ENCODE measurements around the gene CDH4. TPM values are rescaled to one million over a fixed set of nuclear protein-coding genes. Genes with fewer than 3 reads are reported as not detected.

The CDH4 gene
- total RNA-seq, 1 experiment from 2014 or later: not detected

DNA sequence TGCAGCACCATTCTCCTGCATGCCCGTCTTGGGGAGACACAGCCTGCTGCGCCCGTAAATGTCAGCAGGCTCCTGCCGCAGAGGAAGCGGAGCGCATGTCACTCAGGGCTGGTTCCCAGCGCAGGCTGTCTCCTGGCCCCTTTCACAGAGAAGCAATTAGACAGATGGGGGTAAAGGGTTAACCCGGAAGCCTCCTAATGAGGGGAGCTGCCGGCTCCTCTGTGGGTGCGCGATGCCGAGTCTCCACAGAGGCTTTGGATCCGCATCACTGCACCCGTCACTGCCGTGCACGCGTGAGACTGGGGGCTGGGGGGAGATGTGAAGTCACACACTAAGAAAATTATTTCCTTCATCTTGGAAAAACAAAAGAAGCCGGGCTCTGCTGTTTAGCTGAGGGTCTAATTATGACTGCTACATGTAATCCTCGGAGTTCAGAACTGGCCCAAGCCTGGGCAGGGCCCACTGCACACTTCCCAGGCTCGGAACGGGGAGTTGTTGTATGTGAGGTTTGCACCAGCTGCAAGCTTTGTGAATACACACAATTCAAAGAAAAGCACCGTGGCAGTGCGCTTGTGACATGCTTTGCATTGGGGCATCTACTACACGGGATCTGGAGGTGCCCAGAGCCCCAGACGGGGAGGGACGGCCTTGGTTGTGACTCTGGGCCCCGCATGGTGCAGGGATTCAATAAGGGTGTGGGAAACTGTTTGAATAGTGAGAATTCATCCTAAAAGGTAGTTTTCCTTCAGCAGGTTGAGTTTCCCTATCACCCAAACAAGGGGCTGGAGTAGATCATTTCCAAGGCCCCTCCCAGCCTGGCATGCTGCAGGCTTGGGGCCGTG lies 482.1 kb downstream of the CDH4 start:
- POLR2A ChIA-PET: no interaction called here
- Histone ChIP-seq H3K27me3 (replicated peaks; ENCODE audit: control insufficient read depth, insufficient read depth, low read length) (peaks cover 6% of the 10 kb centered on the region), H3K4me1 (no peaks in the 10 kb centered on the region), H3K4me3 (ENCODE audit: low read depth, low read length) (no peak overlapping the region), H3K9me3 (no peaks in the 10 kb centered on the region), H3K36me3 (ENCODE audit: control insufficient read depth, insufficient read depth, low read length) (no peaks in the 10 kb centered on the region)
- intact Hi-C loops (cut with micrococcal nuclease; ENCODE audit: unreplicated experiment): no loop called here
- H3K36me3 Mint-ChIP-seq (ENCODE audit: insufficient read depth, unreplicated experiment): no peaks in the 10 kb centered on the region
- TF ChIP-seq, protein P1, sequence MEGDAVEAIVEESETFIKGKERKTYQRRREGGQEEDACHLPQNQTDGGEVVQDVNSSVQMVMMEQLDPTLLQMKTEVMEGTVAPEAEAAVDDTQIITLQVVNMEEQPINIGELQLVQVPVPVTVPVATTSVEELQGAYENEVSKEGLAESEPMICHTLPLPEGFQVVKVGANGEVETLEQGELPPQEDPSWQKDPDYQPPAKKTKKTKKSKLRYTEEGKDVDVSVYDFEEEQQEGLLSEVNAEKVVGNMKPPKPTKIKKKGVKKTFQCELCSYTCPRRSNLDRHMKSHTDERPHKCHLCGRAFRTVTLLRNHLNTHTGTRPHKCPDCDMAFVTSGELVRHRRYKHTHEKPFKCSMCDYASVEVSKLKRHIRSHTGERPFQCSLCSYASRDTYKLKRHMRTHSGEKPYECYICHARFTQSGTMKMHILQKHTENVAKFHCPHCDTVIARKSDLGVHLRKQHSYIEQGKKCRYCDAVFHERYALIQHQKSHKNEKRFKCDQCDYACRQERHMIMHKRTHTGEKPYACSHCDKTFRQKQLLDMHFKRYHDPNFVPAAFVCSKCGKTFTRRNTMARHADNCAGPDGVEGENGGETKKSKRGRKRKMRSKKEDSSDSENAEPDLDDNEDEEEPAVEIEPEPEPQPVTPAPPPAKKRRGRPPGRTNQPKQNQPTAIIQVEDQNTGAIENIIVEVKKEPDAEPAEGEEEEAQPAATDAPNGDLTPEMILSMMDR (IDR thresholded peaks at IDR 0.05; ENCODE audit: insufficient read depth in 1 of 2, low read depth in 1 of 2, low read length in 1 of 2, severe bottlenecking in 1 of 2, unreplicated experiment in 1 of 2): no peak
- H3K4me3 Mint-ChIP-seq (ENCODE audit: unreplicated experiment): no peak overlapping the region
- no peak overlapping the region for H3K27ac Mint-ChIP-seq (ENCODE audit: unreplicated experiment)
- CTCF ChIA-PET: no interaction called here
- no TSS peak for BruUV-seq (replicated peaks)
- no peaks in the 10 kb centered on the region for H3K9me3 Mint-ChIP-seq (ENCODE audit: unreplicated experiment)
- H3K4me1 Mint-ChIP-seq (ENCODE audit: low read depth, unreplicated experiment): no peaks in the 10 kb centered on the region
- DNase-seq: no peak
- H3K27me3 Mint-ChIP-seq (ENCODE audit: insufficient read depth, unreplicated experiment): peaks cover 35% of the 10 kb centered on the region

DNA sequence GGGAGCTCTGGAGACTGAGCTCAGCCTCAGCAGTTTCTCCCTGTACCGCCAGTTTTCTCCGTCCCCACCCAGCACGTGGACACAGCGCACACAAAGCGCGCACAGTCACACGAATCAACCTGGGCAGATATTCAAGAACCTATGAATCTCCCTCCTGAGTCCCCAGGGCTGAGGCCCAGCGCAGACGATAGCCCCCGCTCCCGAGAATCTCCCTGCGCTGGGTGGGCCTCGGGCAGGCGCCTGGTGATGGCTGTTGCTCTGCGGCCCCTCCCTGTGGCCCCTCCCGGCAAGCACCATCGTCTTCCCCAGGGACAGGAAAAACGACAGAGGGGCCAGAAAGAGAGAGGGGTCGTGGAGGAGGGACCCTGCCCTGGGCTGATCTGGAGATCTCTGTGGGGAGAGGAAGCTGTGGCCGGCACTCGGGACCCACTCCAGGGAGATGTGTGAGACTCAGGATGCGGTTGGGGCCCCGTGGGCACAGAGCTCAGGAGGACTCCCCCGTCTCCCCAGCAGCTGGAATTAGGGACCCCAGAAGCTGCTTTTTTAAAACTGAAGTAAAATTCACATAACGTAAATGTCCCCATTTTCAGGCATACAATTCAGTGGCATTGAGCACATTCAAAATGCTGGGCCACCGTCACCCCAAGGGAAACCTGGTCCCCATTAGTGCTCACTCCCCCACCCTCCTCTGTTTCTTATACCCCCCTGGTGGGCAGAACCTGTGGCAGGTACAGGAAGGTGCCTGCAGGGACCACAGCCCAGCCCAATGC lies 482.9 kb downstream of the CDH4 start:
- DNase-seq: no peak
- peaks cover 6% of the 10 kb centered on the region for H3K27me3 ChIP-seq (replicated peaks; ENCODE audit: control insufficient read depth, insufficient read depth, low read length)
- ChIA-PET POLR2A (no interaction called here), CTCF (interaction anchor here (0.5 kb wide), 1 partner anchor 12 kb away, joined by 3 read pairs; no protein-coding TSS in a partner anchor)
- no peak overlapping the region for H3K27ac Mint-ChIP-seq (ENCODE audit: unreplicated experiment)
- H3K4me3 Mint-ChIP-seq (ENCODE audit: unreplicated experiment): no peak overlapping the region
- no peaks in the 10 kb centered on the region for H3K4me1 Mint-ChIP-seq (ENCODE audit: low read depth, unreplicated experiment)
- H3K4me1 ChIP-seq: no peaks in the 10 kb centered on the region
- intact Hi-C loops (cut with micrococcal nuclease; ENCODE audit: unreplicated experiment): no loop called here
- no peaks in the 10 kb centered on the region for H3K9me3 ChIP-seq
- no peaks in the 10 kb centered on the region for H3K36me3 ChIP-seq (ENCODE audit: control insufficient read depth, insufficient read depth, low read length)
- no peaks in the 10 kb centered on the region for H3K9me3 Mint-ChIP-seq (ENCODE audit: unreplicated experiment)
- TF ChIP-seq, protein P1 (IDR thresholded peaks at IDR 0.05; ENCODE audit: insufficient read depth in 1 of 2, low read depth in 1 of 2, low read length in 1 of 2, severe bottlenecking in 1 of 2, unreplicated experiment in 1 of 2): no peak
- no peak overlapping the region for H3K4me3 ChIP-seq (ENCODE audit: low read depth, low read length)
- BruUV-seq (replicated peaks): no TSS peak
- no peaks in the 10 kb centered on the region for H3K36me3 Mint-ChIP-seq (ENCODE audit: insufficient read depth, unreplicated experiment)
- H3K27me3 Mint-ChIP-seq (ENCODE audit: insufficient read depth, unreplicated experiment): peaks cover 35% of the 10 kb centered on the region

DNA sequence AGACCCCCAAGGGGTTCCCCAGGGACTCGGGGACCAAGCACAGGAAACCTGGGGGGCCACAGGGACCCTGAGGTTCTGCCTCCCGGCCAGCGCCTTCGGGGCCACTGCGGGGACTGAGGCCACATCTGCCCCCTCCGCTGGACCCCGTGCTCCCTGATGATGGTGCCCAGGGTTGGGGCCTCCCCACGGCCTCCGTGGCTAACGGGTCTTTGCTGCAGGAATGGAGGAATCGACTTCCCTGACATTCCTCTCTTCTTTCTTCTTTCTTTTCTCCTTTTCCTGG lies 483.4 kb downstream of the CDH4 start:
- no peaks in the 10 kb centered on the region for H3K9me3 Mint-ChIP-seq (ENCODE audit: unreplicated experiment)
- no peak overlapping the region for H3K27ac Mint-ChIP-seq (ENCODE audit: unreplicated experiment)
- DNase-seq: no peak
- intact Hi-C loops (cut with micrococcal nuclease; ENCODE audit: unreplicated experiment): no loop called here
- POLR2A ChIA-PET: no interaction called here
- H3K4me1 Mint-ChIP-seq (ENCODE audit: low read depth, unreplicated experiment): no peaks in the 10 kb centered on the region
- TF ChIP-seq, protein P1 (IDR thresholded peaks at IDR 0.05; ENCODE audit: insufficient read depth in 1 of 2, low read depth in 1 of 2, low read length in 1 of 2, severe bottlenecking in 1 of 2, unreplicated experiment in 1 of 2): no peak
- H3K36me3 ChIP-seq (ENCODE audit: control insufficient read depth, insufficient read depth, low read length): no peaks in the 10 kb centered on the region
- peaks cover 36% of the 10 kb centered on the region for H3K27me3 Mint-ChIP-seq (ENCODE audit: insufficient read depth, unreplicated experiment)
- no TSS peak for BruUV-seq (replicated peaks)
- no peak overlapping the region for H3K4me3 ChIP-seq (ENCODE audit: low read depth, low read length)
- no peaks in the 10 kb centered on the region for H3K9me3 ChIP-seq
- peaks cover 4% of the 10 kb centered on the region for H3K27me3 ChIP-seq (replicated peaks; ENCODE audit: control insufficient read depth, insufficient read depth, low read length)
- no peak overlapping the region for H3K4me3 Mint-ChIP-seq (ENCODE audit: unreplicated experiment)
- CTCF ChIA-PET: interaction anchor here (0.5 kb wide), 1 partner anchor 12 kb away, joined by 3 read pairs; no protein-coding TSS in a partner anchor
- H3K4me1 ChIP-seq: no peaks in the 10 kb centered on the region
- H3K36me3 Mint-ChIP-seq (ENCODE audit: insufficient read depth, unreplicated experiment): no peaks in the 10 kb centered on the region
